ENCODE results near the gene PTPN3. TPM values are rescaled to one million over a fixed set of nuclear protein-coding genes. Genes with fewer than 3 reads are reported as not detected.

PTPN3 gene
- polyA plus RNA-seq, 1 donor (not counting 4 experiments of a cell fraction or from before 2014, with no cell fraction given): 19.9 TPM

DNA sequence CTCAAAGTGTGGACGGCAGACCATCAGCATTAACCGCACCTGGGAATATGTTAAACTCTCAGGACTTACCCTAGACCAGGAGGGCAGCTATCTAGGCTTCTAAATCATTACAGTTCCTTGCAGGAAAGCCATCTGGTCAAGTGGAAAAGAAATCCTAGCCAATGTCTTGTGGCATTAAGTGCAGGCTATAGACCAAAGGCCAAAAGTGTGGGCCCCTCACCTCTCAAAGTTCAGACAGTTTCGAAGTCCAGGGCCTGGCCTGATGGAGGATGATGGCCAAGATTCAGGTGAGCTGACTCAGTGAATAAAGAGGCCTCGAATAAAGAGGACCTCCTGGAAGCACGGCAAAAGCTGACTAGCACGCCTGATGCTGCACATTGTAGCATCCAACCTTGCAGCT is 24.0 kb upstream of the PTPN3 start:
- Histone ChIP-seq H3K4me3 (ENCODE audit: control insufficient read depth in 2 of 3, extremely low read depth in 1 of 3, insufficient read depth in 2 of 3, low read depth in 1 of 3, low read length in 3 of 3) (no peak overlapping the region), H3K27me3 (ENCODE audit: control insufficient read depth, extremely low read depth, insufficient read depth, low read length) (no peaks in the 10 kb centered on the region), H3K4me2 (ENCODE audit: control insufficient read depth, extremely low read depth, insufficient read depth, low read depth, low read length) (no peak overlapping the region), H3K9me1 (ENCODE audit: control insufficient read depth, extremely low read depth, insufficient read depth, low read length) (no peaks in the 10 kb centered on the region), H3K4me1 (ENCODE audit: control insufficient read depth, extremely low read depth, insufficient read depth, low read length) (peaks cover 16% of the 10 kb centered on the region), H4K20me1 (ENCODE audit: control insufficient read depth, extremely low read depth, insufficient read depth, low read length) (no peaks in the 10 kb centered on the region), H3K27ac (ENCODE audit: control insufficient read depth, insufficient read depth, low read length) (no peak overlapping the region), H3K36me3 (ENCODE audit: control insufficient read depth in 2 of 2, extremely low read depth in 1 of 2, insufficient read depth in 2 of 2, low read length in 2 of 2) (no peaks in the 10 kb centered on the region), H3K9me3 (ENCODE audit: control insufficient read depth, low read depth, low read length) (no peaks in the 10 kb centered on the region), H2AFZ (ENCODE audit: control insufficient read depth, low read length) (no peak overlapping the region), H3K79me2 (ENCODE audit: control insufficient read depth, insufficient read depth, low read length) (no peaks in the 10 kb centered on the region), H3K9ac (ENCODE audit: control insufficient read depth, extremely low read depth, insufficient read depth, low read length) (no peak overlapping the region)
- no peak for FAIRE-seq
- dilution Hi-C loops (cut with MboI; ENCODE audit: extremely low pct_ligation_motif_present, low sequenced_read_pairs): no loop called here
- DNase-seq (ENCODE audit: low read depth, low spot score): no peak
- TF ChIP-seq, protein P1, sequence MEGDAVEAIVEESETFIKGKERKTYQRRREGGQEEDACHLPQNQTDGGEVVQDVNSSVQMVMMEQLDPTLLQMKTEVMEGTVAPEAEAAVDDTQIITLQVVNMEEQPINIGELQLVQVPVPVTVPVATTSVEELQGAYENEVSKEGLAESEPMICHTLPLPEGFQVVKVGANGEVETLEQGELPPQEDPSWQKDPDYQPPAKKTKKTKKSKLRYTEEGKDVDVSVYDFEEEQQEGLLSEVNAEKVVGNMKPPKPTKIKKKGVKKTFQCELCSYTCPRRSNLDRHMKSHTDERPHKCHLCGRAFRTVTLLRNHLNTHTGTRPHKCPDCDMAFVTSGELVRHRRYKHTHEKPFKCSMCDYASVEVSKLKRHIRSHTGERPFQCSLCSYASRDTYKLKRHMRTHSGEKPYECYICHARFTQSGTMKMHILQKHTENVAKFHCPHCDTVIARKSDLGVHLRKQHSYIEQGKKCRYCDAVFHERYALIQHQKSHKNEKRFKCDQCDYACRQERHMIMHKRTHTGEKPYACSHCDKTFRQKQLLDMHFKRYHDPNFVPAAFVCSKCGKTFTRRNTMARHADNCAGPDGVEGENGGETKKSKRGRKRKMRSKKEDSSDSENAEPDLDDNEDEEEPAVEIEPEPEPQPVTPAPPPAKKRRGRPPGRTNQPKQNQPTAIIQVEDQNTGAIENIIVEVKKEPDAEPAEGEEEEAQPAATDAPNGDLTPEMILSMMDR (optimal IDR thresholded peaks at IDR 0.05 in 1 of 3, IDR thresholded peaks at IDR 0.05 in 1 of 3, conservative IDR thresholded peaks at IDR 0.05 in 1 of 3; ENCODE audit: extremely low read depth in 1 of 3, insufficient read depth in 2 of 3, low read length in 3 of 3): no peak
- no peak for TF ChIP-seq EZH2 (IDR thresholded peaks at IDR 0.05; ENCODE audit: low read length)

DNA sequence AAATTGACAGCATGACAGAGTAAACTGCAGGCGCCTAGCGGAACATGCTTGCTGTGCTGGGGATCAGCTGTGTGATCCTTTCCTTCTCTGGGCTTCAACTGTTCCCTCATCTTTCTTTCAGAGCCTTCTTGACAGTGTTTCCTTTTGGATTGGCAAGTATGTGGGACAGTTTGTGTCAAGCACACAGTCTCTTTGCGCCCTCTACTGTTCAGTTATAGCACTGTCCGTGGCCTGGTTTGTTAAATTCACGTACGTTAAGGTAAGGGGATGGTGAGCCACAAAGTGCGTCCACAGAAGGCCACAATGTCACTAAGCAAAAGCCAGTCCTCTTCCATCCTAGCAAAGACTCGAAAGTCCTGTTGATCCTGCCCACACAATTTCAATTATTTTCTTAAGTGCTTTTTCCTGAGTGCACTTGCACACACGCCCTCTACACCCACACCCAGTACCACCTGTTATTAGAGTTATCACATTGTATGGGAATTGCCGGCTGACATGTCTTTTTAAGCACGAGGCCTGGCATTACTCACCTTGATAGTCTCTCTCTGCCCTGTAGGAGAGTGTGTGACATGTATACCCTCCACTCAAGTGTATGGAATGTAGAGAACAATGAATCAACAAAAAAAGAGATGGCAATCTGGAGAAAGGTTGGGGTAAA is 22.5 kb upstream of the PTPN3 start:
- no peaks in the 10 kb centered on the region for H3K79me2 ChIP-seq (ENCODE audit: control insufficient read depth, insufficient read depth, low read length)
- H3K4me1 ChIP-seq (ENCODE audit: control insufficient read depth, extremely low read depth, insufficient read depth, low read length): peaks cover 16% of the 10 kb centered on the region
- peak overlapping the region; percentile 36 for H2AFZ ChIP-seq (ENCODE audit: control insufficient read depth, low read length)
- no peak overlapping the region for H3K4me3 ChIP-seq (ENCODE audit: control insufficient read depth in 2 of 3, extremely low read depth in 1 of 3, insufficient read depth in 2 of 3, low read depth in 1 of 3, low read length in 3 of 3)
- H3K36me3 ChIP-seq (ENCODE audit: control insufficient read depth in 2 of 2, extremely low read depth in 1 of 2, insufficient read depth in 2 of 2, low read length in 2 of 2): no peaks in the 10 kb centered on the region
- dilution Hi-C loops (cut with MboI; ENCODE audit: extremely low pct_ligation_motif_present, low sequenced_read_pairs): no loop called here
- TF ChIP-seq EZH2 (IDR thresholded peaks at IDR 0.05; ENCODE audit: low read length): no peak
- TF ChIP-seq, protein P1 (optimal IDR thresholded peaks at IDR 0.05 in 1 of 3, IDR thresholded peaks at IDR 0.05 in 1 of 3, conservative IDR thresholded peaks at IDR 0.05 in 1 of 3; ENCODE audit: extremely low read depth in 1 of 3, insufficient read depth in 2 of 3, low read length in 3 of 3): peak; percentile 88 to 98 (median 95)
- no peaks in the 10 kb centered on the region for H4K20me1 ChIP-seq (ENCODE audit: control insufficient read depth, extremely low read depth, insufficient read depth, low read length)
- H3K27me3 ChIP-seq (ENCODE audit: control insufficient read depth, extremely low read depth, insufficient read depth, low read length): no peaks in the 10 kb centered on the region
- DNase-seq (ENCODE audit: low read depth, low spot score): peak; percentile 66
- FAIRE-seq: peak; percentile 93
- no peaks in the 10 kb centered on the region for H3K9me1 ChIP-seq (ENCODE audit: control insufficient read depth, extremely low read depth, insufficient read depth, low read length)
- peak overlapping the region; percentile 0 for H3K9ac ChIP-seq (ENCODE audit: control insufficient read depth, extremely low read depth, insufficient read depth, low read length)
- H3K4me2 ChIP-seq (ENCODE audit: control insufficient read depth, extremely low read depth, insufficient read depth, low read depth, low read length): peak overlapping the region; percentile 47
- H3K27ac ChIP-seq (ENCODE audit: control insufficient read depth, insufficient read depth, low read length): peak overlapping the region; percentile 9
- H3K9me3 ChIP-seq (ENCODE audit: control insufficient read depth, low read depth, low read length): no peaks in the 10 kb centered on the region
